HG02981 (cell line): ENCODE measurements around the gene RNU1-4.
"Not testable (repeated sequence)": the region's sequence is repeated elsewhere in the genome, so short reads cannot be mapped to it uniquely, and the experiment has no call there.

Source experiments
- ATAC-seq: cut with Tn5 transposase; IDR thresholded peaks from one replicate; pipeline ENCODE4 v1.9.1; 2021; ENCODE audit warnings: mild to moderate bottlenecking, moderate library complexity; ENCODE audit not compliant: unreplicated experiment

RNU1-4 gene

GRCh38 chr1:16764820-16765655, 24.7 kb downstream of the RNU1-4 start:
- not testable (repeated sequence) for ATAC-seq

GRCh38 chr1:16765731-16766605, 25.7 kb downstream of the RNU1-4 start:
- ATAC-seq, result not testable (repeated sequence)

DNA sequence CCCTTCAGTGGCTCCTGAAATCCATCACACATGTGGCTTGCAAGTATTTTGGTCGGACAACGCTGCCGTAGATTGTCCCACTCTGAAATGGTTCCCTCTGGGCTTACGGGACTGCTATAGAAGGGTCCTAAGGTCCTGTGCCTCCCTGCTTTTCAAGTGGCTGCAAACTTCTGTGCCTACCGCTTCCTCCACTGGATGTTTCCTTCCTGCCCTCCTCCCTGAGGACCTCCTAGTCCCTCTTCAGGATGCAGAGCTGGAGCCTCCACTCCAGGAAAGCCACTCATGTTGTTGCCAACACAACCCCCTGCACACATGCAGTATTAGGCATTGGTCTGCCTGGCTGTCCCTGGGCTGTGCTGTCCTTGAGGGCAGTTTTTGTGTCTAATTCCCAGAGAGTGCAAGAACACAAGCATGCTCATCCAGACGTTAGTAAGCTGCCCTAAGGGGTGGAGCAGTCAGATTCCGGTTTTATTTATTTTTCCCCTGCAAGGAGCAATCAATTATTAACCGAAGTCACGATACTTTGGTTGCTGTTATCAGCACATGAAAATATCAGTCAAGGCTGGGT, 26.5 kb downstream of the RNU1-4 start:
- not testable (repeated sequence) for ATAC-seq

DNA sequence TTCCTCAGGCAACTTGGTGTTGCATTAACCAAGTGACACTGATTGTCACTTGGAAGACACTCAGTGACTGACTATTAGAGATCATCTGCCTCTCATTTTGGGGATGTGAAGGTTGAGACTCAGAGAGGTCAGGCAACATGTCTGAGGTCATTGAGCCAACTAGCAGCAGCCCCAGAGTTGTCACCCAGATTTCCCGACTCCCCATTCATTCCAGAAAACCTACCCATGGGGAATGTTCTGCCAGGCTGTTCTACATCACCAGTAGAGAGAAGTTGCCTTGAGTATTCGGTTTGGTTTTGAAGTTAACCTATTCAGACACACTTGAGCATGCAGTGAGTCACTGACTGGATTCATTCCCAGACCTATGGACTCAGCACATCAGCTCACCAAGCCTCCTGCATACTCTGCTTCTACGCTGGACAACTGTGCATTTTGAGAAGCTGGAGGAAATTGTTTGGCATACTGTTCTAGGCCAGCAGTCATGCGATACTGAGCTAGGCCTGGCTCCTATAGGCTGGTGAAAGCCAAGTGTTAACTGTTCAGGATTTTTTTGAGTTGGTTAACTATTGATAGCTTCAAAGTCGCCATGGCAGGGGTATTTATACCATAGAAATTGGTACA, 29.9 kb downstream of the RNU1-4 start:
- not testable (repeated sequence) for ATAC-seq

DNA sequence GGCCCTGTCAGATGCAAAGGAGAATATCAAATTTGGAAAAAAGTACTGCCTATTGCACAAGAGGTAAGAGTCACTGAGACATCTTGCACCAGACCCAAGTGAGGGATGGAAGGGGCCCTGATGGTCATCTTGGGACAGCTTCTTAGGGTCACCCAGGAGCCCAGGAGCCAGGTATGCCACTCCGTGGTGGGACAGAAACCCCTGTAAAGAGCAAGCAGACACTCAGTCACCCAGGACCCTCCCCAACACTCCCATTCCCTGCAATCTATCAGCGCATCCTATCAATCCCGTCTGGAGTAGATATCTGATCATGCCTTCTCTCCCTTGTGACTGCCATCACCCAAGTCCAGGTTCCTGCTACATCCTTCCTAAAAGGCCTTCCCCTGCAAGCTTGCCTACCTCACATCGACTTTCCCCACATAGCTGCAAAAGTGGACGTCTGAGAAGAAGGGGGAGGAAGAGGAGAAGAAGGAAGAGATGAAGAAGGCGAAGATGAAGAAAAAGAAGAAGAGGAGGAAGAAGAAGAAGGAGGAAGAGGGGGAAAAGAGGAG, 30.7 kb downstream of the RNU1-4 start:
- not testable (repeated sequence) for ATAC-seq

DNA sequence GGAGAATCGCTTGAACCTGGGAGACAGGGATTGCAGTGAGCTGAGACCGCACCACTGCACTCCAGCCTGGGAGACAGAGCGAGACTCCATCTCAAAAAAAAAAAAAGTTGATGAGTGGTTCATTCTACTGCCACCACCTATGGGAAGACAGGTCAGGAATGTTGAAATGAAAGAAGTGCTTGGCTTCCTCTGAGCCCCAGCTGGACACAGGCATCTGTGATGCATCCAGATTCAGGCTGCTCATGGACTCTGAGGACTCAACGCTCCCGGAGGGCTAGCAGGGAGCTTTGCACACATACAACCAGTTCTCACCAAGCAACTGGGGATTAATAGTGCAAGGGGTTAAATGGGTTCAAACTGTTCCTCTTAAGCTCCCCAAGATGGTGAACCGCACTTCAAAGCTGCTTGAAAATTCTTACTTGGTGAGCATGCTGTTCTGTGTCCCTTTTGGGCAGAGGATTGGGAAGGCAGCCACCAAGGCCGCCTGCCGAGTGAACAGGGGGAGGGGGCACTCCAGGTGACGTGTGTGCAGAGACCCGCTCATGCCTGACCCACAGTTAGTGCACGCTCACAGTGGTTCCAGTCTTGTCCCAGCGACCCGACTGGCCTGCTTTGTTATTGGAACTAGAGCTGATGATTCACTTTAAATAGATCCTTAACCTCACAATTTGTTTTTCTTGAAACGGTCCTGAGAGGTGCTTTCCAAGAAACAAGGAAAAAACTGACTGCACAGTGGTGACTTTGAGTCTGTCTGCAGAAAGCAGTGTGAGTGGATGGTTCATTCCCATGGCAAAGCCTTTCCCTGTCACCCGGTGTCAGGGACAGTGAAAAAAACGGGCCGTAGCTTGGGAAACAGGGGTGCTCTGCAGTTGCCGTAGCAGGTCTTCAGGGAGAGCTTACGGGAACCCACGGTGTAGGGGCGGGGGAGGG, 32.2 kb downstream of the RNU1-4 start:
- not testable (repeated sequence) for ATAC-seq

GRCh38 chr1:16773205-16773596, 32.9 kb downstream of the RNU1-4 start:
- ATAC-seq, result not testable (repeated sequence)

DNA sequence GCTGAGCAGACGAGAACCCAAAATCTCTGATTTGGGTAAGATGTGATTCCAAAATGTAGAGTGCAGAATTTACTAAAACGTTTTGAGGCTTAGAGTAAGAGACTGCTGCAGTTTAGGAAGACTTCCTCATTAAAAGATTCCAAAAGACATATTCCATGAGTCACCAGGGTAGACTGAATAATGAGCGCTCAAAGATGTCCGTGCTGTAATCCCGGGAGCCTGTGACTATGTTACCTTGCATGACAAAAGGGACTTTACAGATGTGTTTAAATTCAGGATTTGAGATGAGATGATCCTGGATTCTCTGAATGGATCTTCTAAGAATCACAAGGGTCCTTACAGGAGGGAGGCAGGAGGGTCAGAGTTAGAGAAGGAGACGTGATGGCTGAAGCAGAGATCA, 33.4 kb downstream of the RNU1-4 start:
- not testable (repeated sequence) for ATAC-seq

DNA sequence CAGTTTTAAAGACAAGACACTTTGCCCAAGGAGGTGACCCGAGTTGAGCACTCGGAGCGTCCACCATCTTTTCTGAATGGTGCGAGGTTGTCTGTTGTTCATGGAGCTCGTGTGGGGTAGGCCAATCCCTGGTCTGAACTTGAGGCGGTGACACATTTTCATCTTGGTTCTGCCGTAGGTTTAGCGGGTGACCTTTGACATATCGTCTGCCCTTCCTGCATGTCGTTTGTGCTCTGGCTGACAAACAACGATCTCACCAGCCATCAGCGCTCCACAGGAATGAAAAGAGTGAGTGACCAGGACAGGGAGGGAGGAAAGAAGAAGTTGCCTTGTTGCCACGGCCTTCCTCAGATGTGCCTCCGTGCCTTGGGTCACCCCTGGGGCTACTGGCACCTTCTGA, 34.5 kb downstream of the RNU1-4 start:
- not testable (repeated sequence) for ATAC-seq

GRCh38 chr1:16775290-16775689, 35.0 kb downstream of the RNU1-4 start:
- not testable (repeated sequence) for ATAC-seq

- ATAC-seq, result not testable (repeated sequence)
These were observed 35.9 kb downstream of the RNU1-4 start for GRCh38 chr1:16776248-16776647.

DNA sequence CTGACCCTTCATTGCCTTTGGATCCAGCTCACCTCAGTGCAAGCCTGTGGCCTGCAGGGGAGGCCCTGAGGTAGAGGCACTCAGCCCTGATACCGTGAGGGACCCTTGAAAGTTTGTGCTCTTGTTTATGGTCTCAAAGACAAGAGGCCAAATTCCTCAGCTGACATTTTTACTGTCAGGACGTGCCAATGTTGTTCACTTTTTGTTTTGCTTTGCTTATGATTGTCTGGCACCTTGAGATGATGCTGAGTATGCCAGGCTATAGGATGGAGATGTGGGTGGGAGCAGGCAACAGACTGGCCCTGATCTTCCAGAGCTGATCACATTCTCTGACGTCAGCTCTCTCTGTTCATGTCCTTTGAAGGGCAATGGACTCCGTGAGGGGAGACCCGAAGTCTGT, 36.5 kb downstream of the RNU1-4 start:
- not testable (repeated sequence) for ATAC-seq

DNA sequence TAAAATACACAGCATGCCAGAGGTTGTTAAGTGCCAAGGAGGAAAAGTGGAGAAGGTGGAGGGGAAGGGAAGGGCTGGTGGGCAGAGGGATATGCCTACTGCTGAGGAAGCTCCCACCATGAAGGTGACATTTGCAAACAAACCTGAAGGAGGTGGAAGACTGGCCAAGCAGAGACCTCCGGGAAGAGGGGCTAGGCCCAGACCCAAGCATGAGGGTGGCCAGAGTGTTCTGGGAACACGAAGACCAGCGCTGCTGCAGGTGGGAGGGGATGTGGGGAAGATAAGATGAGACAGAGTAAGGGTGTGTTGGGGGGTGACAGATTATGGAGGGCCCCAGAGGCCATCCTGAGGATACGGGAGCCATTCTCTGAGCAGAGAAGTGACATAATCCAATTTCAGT, 37.5 kb downstream of the RNU1-4 start:
- not testable (repeated sequence) for ATAC-seq

GRCh38 chr1:16779525-16779924, 39.2 kb downstream of the RNU1-4 start:
- not testable (repeated sequence) for ATAC-seq

DNA sequence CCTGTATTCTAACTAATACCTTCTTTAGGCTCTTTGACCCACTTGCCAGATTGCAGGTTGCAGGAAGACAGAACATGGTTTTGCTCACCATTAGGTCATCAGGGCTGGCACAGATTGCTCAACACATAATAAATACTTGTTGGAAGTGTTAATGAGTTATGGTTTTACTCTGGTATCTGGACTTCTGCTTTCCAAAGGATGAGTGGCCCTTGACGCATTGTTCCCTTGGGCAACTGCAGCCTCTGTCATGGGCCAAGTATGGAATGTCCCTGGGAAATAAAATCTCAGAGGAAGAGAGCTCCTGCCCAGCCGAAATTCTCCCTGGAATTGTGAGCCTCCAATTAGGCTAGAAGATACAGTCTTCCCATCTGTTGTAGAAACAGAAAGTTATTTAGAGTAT, 40.7 kb downstream of the RNU1-4 start:
- not testable (repeated sequence) for ATAC-seq

DNA sequence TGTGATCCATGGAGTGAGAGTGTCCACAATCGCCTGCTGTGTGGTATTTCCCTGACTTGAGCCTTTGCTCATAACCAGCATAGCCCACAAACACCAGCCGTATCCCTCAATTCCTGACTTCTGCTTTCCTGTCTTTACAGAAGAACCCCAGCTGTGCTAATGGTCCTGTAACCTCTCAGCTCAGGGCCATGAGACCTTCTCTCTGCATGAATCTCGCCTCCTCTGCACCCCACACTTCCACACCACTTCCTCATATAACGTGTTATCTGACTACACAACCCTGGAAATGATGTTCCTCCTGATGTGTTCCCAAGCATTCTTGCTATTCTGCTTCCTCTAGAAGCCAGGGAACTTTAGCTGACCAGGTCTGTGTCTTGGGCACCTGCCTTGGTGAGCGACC, 41.3 kb downstream of the RNU1-4 start:
- ATAC-seq, result not testable (repeated sequence)

GRCh38 chr1:16784955-16785354, 44.6 kb downstream of the RNU1-4 start:
- ATAC-seq, result not testable (repeated sequence)

- not testable (repeated sequence) for ATAC-seq
These were observed 46.0 kb downstream of the RNU1-4 start for GRCh38 chr1:16786362-16786761.

GRCh38 chr1:16787175-16787574, 46.9 kb downstream of the RNU1-4 start:
- not testable (repeated sequence) for ATAC-seq
